Endothelial cell of umbilical vein (primary cell): Measurements from ENCODE around the gene DBF4. TPM values are rescaled to one million over a fixed set of nuclear protein-coding genes. Genes with fewer than 3 reads are reported as not detected.

Experiments used
- BruUV-seq: library from RNA; stranded (reverse); fragments of 400-500 nt; replicated peaks from 2 replicates; lab custom pipeline; 2021; lab: Mats Ljungman, UMichigan
- CTCF ChIA-PET: fragments of 300-600, 350-600 bp; sonication (Branson Sonifier 250); formaldehyde crosslinking; loops from one replicate; lab custom pipeline; 2021; ENCODE audit warnings: antibody characterized with exemption, inconsistent platforms; lab: Charles Lee
- POLR2A ChIA-PET: fragments of 300-600, 350-600 bp; sonication (Branson Sonifier 250); formaldehyde crosslinking; loops from one replicate; lab custom pipeline; 2021; ENCODE audit warnings: antibody characterized with exemption, inconsistent platforms; lab: Charles Lee
- DNase-seq: peaks from one replicate; pipeline ENCODE4 v3.0.0-alpha.2; 2011; ENCODE audit warnings: low read depth, low spot score
- FAIRE-seq: peaks from 2 replicates; lab custom pipeline; 2011; peaks lifted over from hg19 to GRCh38; lab: Jason Lieb, UNC
- H2AFZ ChIP-seq: 2 replicates; pipeline ENCODE4 v1.6.0; 2012; ENCODE audit warnings: low read depth, low read length, control low read depth, inconsistent platforms
- H3K27ac ChIP-seq: 2 replicates; pipeline ENCODE4 v1.5.1; 2011; ENCODE audit warnings: low read depth, mild to moderate bottlenecking, control low read depth, low read length, moderate library complexity; ENCODE audit not compliant: insufficient read depth
- H3K27me3 ChIP-seq, 2 experiments: 2 replicates each; pipeline versions ENCODE4 v1.6.0 to v1.6.1; 2011; ENCODE audit warnings: low read length in 2 of 2, mixed read lengths in 1 of 2; ENCODE audit not compliant: control insufficient read depth in 2 of 2, insufficient read depth in 2 of 2
- H3K36me3 ChIP-seq, 2 experiments: 2 replicates in 1 of 2; 3 replicates in 1 of 2; pipeline ENCODE4 v1.5.1; 2011; ENCODE audit warnings: low read length in 2 of 2, mild to moderate bottlenecking in 1 of 2, moderate library complexity in 1 of 2; ENCODE audit not compliant: control insufficient read depth in 2 of 2, insufficient read depth in 2 of 2; ENCODE audit errors: extremely low read depth in 1 of 2
- H3K4me1 ChIP-seq: 3 replicates; pipeline ENCODE4 v1.5.1; 2011; ENCODE audit warnings: mild to moderate bottlenecking, low read length; ENCODE audit not compliant: control insufficient read depth, insufficient read depth; ENCODE audit errors: extremely low read depth
- H3K4me2 ChIP-seq: 2 replicates; pipeline ENCODE4 v1.6.1; 2011; ENCODE audit warnings: low read length, control low read depth, mixed read lengths; ENCODE audit not compliant: insufficient read depth
- H3K4me3 ChIP-seq, 3 experiments: fragments of 200-600 bp in 1 of 3; sonication (generic), shearing (Covaris generic) in 1 of 3; replicated peaks in 1 of 3; 2 replicates each; pipeline ENCODE4 v1.5.1; 2011 to 2016; ENCODE audit warnings: control low read depth in 3 of 3, low read length in 3 of 3, mild to moderate bottlenecking in 2 of 3, inconsistent platforms in 1 of 3, low read depth in 1 of 3, moderate library complexity in 1 of 3; ENCODE audit not compliant: insufficient read depth in 1 of 3
- H3K79me2 ChIP-seq: 2 replicates; pipeline ENCODE4 v1.6.0; 2012; ENCODE audit warnings: low read length, inconsistent platforms; ENCODE audit not compliant: control insufficient read depth, insufficient read depth
- H3K9ac ChIP-seq: replicated peaks from 2 replicates; pipeline ENCODE3; 2011; ENCODE audit warnings: low read length, control low read depth; ENCODE audit not compliant: insufficient read depth; ENCODE audit errors: extremely low read depth
- H3K9me1 ChIP-seq: replicated peaks from 3 replicates; pipeline ENCODE4 v1.6.0; 2011; ENCODE audit warnings: mild to moderate bottlenecking, low read length; ENCODE audit not compliant: control insufficient read depth, insufficient read depth; ENCODE audit errors: extremely low read depth
- H3K9me3 ChIP-seq: replicated peaks from 2 replicates; pipeline ENCODE4 v1.5.1; 2012; ENCODE audit warnings: low read length, inconsistent platforms; ENCODE audit not compliant: control insufficient read depth, insufficient read depth
- H4K20me1 ChIP-seq: replicated peaks from 2 replicates; pipeline ENCODE3; 2011; ENCODE audit warnings: mild to moderate bottlenecking, low read length; ENCODE audit not compliant: control insufficient read depth, insufficient read depth; ENCODE audit errors: extremely low read depth
- EZH2 ChIP-seq: IDR thresholded peaks from 2 replicates; pipeline ENCODE4 v1.6.1; 2012; ENCODE audit warnings: borderline replicate concordance, low read depth, mild to moderate bottlenecking, moderate library complexity, low read length, inconsistent platforms; ENCODE audit not compliant: severe bottlenecking
- FOS ChIP-seq: IDR thresholded peaks from 2 replicates; pipeline ENCODE4 v1.6.1; 2011; ENCODE audit warnings: mild to moderate bottlenecking, low read length, moderate library complexity, borderline replicate concordance; ENCODE audit not compliant: insufficient read depth
- GATA2 ChIP-seq: IDR thresholded peaks from 2 replicates; pipeline ENCODE4 v1.7.0; 2011; ENCODE audit warnings: low read depth, mild to moderate bottlenecking, moderate library complexity, mixed read lengths, low read length; ENCODE audit not compliant: insufficient read length, insufficient read depth
- JUN ChIP-seq: IDR thresholded peaks from 2 replicates; pipeline ENCODE4 v1.6.1; 2011; ENCODE audit warnings: borderline replicate concordance, low read depth; ENCODE audit not compliant: insufficient read length, insufficient read depth
- MYC ChIP-seq: IDR thresholded peaks from one replicate; pipeline ENCODE4 v1.6.1; 2011; ENCODE audit warnings: mild to moderate bottlenecking, low read depth, low read length
- POLR2A ChIP-seq: IDR thresholded peaks from 2 replicates; pipeline ENCODE4 v1.6.1; 2012; ENCODE audit warnings: low read depth, mild to moderate bottlenecking, control low read depth, low read length
- dilution Hi-C: fragments of 300-500 bp; cut with MboI; formaldehyde crosslinking; loops from one replicate; pipeline ENCODE4 v1.15.0; 2019; ENCODE audit warnings: low sequenced_read_pairs; ENCODE audit not compliant: extremely low pct_ligation_motif_present
- intact Hi-C: fragments of 100-400 bp; cut with micrococcal nuclease; formaldehyde crosslinking; loops from one replicate; pipeline ENCODE4 v1.10.0; 2022
- polyA plus RNA-seq, 4 experiments: library from polyadenylated mRNA; depleted of rRNA in 3 of 4; stranded (reverse) in 3 of 4; unstranded in 1 of 4; fragments of >200 nt; gene quantifications; 2 replicates each; pipeline versions ENCODE4 v1.2.1 to v1.2.3, GENCODE V29; 2011 to 2012; ENCODE audit warnings: missing spikeins in 1 of 4
- total RNA-seq: library from RNA; stranded (reverse); gene quantifications from 2 replicates; pipeline ENCODE4 v1.2.3, GENCODE V29; 2021
- TF ChIP-seq, protein P1 (sequence below): IDR thresholded peaks from 2 replicates; pipeline ENCODE4 v1.6.1; 2011; ENCODE audit not compliant: insufficient read depth, insufficient read length
- TF ChIP-seq, protein P2 (sequence below), 2 donors: IDR thresholded peaks; 1 replicate in 1 of 2; 2 replicates in 1 of 2; pipeline ENCODE4 v1.5.1; 2011; ENCODE audit warnings: low read length in 2 of 2, mild to moderate bottlenecking in 2 of 2, moderate library complexity in 2 of 2, control low read depth in 1 of 2, inconsistent platforms in 1 of 2, low read depth in 1 of 2; ENCODE audit not compliant: insufficient read depth in 1 of 2; ENCODE audit errors: extremely low read depth in 1 of 2

The DBF4 gene
- total and polyA plus RNA-seq, 2 donors (not counting 3 experiments of a cell fraction or from before 2014, with no cell fraction given): 3.7 to 39.7 TPM

GRCh38 chr7:87885018-87885417, 8.7 kb downstream of the DBF4 start:
- no peak overlapping the region for H3K4me2 ChIP-seq
- H3K36me3 ChIP-seq: peaks cover 0 to 10% of the 10 kb centered on the region in 2 experiments
- intact Hi-C loops: loop anchor here (5.0 to 10.0 kb wide), 2 partner anchors 227 to 540 kb away; partner anchors contain the start of gene CROT
- TF ChIP-seq GATA2: no peak
- TF ChIP-seq EZH2: no peak
- TF ChIP-seq, protein P1, sequence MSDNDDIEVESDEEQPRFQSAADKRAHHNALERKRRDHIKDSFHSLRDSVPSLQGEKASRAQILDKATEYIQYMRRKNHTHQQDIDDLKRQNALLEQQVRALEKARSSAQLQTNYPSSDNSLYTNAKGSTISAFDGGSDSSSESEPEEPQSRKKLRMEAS: no peak
- TF ChIP-seq MYC: no peak
- TF ChIP-seq JUN: no peak
- DNase-seq (peak; percentile 4), FAIRE-seq (no peak)
- H3K4me1 ChIP-seq: no peaks in the 10 kb centered on the region
- no TSS peak for BruUV-seq
- H3K9me1 ChIP-seq: no peaks in the 10 kb centered on the region
- H2AFZ ChIP-seq: no peak overlapping the region
- dilution Hi-C loops: no loop called here
- H3K4me3 ChIP-seq: no peak overlapping the region
- POLR2A ChIA-PET: no interaction called here
- H3K9ac ChIP-seq: no peak overlapping the region
- no peaks in the 10 kb centered on the region for H3K27me3 ChIP-seq
- no peaks in the 10 kb centered on the region for H3K9me3 ChIP-seq
- H4K20me1 ChIP-seq: no peaks in the 10 kb centered on the region
- peaks cover 63% of the 10 kb centered on the region for H3K79me2 ChIP-seq
- no peak overlapping the region for H3K27ac ChIP-seq
- CTCF ChIA-PET: interaction anchor here (1.4 to 4.1 kb wide), 3 partner anchors 86 to 380 kb away, joined by 5 to 108 read pairs (median 39); no protein-coding TSS in a partner anchor

GRCh38 chr7:87886875-87887274, 10.6 kb downstream of the DBF4 start:
- Histone ChIP-seq H3K9ac (no peak overlapping the region), H3K79me2 (peaks cover 61% of the 10 kb centered on the region), H3K9me1 (no peaks in the 10 kb centered on the region), H2AFZ (no peak overlapping the region), H3K4me1 (no peaks in the 10 kb centered on the region), H3K9me3 (no peaks in the 10 kb centered on the region), H3K4me3 (no peak overlapping the region), H3K27ac (no peak overlapping the region), H4K20me1 (no peaks in the 10 kb centered on the region), H3K4me2 (no peak overlapping the region), H3K36me3 (peaks cover 0 to 10% of the 10 kb centered on the region in 2 experiments), H3K27me3 (no peaks in the 10 kb centered on the region)
- DNase-seq (peak; percentile 56), FAIRE-seq (no peak)
- CTCF ChIA-PET: interaction anchor here (0.7 to 4.1 kb wide), 21 partner anchors 8 to 575 kb away, joined by 3 to 108 read pairs (median 4); partner anchors contain the start of gene ADAM22
- TF ChIP-seq FOS (no peak), POLR2A (no peak), JUN (no peak)
- TF ChIP-seq, protein P1: no peak
- TF ChIP-seq, protein P2, sequence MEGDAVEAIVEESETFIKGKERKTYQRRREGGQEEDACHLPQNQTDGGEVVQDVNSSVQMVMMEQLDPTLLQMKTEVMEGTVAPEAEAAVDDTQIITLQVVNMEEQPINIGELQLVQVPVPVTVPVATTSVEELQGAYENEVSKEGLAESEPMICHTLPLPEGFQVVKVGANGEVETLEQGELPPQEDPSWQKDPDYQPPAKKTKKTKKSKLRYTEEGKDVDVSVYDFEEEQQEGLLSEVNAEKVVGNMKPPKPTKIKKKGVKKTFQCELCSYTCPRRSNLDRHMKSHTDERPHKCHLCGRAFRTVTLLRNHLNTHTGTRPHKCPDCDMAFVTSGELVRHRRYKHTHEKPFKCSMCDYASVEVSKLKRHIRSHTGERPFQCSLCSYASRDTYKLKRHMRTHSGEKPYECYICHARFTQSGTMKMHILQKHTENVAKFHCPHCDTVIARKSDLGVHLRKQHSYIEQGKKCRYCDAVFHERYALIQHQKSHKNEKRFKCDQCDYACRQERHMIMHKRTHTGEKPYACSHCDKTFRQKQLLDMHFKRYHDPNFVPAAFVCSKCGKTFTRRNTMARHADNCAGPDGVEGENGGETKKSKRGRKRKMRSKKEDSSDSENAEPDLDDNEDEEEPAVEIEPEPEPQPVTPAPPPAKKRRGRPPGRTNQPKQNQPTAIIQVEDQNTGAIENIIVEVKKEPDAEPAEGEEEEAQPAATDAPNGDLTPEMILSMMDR (IDR thresholded peaks at IDR 0.05; ENCODE audit: extremely low read depth in 1 of 2, insufficient read depth in 1 of 2, low read depth in 1 of 2, low read length in 2 of 2): peak; percentile 3 to 9
- BruUV-seq: no TSS peak
- POLR2A ChIA-PET: no interaction called here
- dilution Hi-C loops: no loop called here
- intact Hi-C loops: loop anchor here (1.0 to 10.0 kb wide), 6 partner anchors 90 to 575 kb away; partner anchors contain the start of gene CROT
